Activated CD4-positive, alpha-beta T cell treated with anti-CD3 and anti-CD28 coated beads for 24 hours (primary cell): Measurements from ENCODE around the gene ATP5F1A.

Source experiments
- DNase-seq, 2 donors: peaks; one replicate each; pipeline ENCODE4 v3.0.0-alpha.2; 2020; ENCODE audit warnings: low read depth in 2 of 2

ATP5F1A gene

DNA sequence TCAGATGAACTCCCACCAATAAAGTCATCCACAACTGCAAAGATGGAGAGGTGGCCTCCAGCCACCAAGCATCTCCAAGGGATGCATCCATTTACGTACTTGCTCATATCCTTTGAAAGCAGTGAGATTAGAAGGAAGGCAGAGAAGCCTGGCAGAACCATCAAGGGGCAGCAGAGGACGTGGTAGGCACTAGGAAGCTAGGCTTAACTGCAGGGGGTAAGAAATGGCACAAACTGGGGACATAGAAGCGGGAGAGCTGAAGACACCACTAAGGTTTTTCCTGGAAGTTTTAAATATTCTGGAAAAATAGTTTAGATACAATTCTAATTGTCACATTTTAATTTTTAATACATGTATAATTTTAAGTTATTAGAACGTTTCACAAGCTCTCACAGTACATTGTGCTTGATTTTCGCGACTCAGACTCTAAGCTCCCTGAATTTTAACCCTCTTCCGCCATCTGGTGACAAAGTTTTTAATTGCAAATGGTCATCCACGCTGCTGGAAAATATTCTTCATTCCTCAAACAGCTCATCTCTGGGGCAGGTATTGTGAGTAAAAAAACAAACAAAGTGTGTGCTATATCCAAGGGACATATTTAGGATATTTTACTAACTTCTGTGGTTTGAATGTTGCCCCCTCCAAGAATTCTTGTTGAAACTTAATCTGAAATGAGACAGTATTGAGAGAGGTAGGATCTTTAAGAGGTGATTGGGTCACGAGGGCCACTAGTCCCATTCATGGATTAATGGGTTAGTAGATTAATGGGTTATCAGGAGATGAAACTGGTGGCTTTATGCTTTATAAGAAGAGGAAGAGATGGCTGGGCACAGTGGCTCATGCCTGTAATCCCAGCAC, 24.4 kb downstream of the ATP5F1A start:
- DNase-seq, result peak in 1 of 2 donors; percentile 71

DNA sequence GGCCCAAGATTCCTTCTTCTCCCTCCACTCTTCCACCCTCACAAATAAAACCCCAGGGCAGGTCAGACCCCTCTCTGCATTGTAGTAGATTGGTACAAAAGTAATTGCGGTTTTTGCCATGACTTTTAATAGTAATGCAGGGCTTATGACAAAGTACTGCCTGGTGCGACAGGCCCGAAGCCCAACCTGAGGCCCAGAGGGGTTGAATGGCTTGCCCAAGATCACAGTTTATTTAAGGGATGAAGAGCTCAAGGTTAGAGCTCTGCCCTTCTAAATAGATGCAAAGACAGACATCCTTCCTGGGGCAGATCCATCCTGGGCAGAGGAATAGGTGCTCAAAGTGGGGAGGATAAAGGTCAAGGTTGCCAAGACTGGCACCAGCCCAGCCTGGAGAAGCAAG, 25.1 kb downstream of the ATP5F1A start:
- no peak for DNase-seq

DNA sequence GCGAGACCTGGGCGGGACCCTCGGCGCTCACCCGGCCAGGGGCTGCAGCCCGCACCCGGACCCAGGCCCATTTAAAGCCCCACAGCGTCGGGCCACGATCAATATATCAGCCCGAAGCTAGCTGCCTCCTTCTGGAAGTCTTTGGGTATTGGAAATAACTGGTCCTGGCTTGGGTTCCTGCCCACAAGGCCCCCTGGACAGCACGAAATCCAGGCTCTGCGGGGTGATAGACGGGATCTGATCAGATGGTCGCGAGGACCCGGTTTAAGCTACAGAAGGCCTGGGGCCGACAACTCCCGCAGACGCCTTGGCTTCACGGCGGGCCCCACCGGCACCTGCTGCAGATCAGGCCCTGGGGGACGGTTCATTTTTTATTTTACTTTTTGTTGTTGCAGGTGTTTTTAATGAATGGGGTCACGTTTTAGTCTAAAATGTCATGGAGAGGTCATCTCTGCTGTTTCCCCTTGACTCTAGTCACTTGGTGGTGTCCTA, 25.7 kb downstream of the ATP5F1A start:
- DNase-seq, result no peak

DNA sequence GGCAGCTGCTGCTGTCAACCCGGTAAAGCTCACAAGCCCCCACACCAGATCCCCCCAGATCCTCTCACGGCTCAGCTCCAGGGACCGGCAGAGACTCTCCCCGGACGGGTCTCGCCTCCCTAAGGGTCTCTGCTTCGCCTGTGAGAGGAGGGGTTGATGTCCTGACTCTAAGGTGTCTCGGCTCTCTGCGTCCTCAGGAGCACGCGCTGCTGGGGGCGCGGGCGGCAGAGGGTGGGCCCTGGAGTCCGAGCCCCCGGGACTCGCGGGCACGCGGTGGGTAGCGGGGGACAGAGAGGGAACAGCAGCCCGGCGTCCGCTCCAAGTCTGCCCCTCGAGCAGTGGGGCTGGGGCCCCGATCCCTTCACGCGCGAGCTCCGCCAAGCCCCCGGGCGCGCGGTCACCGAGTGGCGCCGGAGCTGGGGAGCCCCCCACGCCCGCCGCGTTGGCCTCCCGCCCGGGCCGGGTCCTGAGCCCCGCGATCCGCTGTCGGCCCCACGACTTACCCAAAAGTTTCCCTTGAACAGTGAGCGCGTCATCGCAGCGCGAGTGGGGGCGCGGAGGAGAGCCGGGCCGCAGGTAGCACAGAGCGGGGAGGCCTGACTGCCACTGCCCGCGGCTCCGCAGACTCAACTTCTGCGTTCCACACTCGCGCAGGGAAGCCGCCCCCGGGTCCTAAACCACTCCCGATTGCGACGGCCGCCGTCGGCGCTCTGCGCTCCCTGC, 26.3 kb downstream of the ATP5F1A start, which contains the start of gene PSTPIP2:
TSS of gene PSTPIP2 (minus strand) at position 608 of the 723 bp plus-strand sequence. CDS start at position 536, 72 bp downstream.
- DNase-seq, result peak; percentile 41 to 53

DNA sequence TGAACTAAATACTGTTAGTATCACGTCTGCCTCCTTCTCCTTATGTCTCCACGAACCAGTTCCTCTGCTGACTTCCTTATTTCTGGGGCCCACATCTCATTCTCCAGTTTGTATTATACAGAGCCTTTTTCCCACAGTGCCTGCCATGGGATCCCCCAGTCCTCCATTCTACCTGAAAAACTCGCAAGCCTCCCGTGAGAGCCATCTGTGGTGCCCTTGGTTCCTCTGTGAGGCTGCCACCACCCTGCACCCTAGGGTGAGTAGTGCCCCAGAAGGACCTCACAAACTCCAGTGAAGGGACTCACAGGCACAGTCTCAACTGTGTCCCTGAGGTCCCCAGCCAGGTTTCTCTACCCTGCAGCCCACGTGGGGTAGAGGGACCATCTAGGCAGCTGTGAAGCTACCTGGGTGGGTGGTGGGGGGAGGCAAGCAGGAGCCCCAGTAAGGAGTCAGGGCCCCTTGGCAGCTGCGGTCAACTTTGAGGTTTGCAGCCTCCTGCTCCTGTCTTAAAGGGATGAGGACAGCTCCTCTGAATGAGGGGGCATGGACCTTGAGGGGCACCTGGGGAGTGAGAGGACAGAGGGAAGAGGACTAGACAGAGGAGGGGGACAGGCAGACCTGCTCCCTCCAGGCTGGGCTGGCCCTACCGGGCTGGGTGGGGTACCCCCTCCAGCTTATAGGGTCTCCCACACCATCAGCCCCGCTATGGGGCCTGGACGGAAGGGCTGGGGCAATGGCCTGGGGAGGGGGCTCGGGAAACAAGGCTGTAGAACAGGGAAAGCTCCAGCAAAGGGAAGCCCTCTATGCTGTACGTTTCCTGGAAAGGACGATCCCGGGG, 27.1 kb downstream of the ATP5F1A start:
- no peak for DNase-seq

DNA sequence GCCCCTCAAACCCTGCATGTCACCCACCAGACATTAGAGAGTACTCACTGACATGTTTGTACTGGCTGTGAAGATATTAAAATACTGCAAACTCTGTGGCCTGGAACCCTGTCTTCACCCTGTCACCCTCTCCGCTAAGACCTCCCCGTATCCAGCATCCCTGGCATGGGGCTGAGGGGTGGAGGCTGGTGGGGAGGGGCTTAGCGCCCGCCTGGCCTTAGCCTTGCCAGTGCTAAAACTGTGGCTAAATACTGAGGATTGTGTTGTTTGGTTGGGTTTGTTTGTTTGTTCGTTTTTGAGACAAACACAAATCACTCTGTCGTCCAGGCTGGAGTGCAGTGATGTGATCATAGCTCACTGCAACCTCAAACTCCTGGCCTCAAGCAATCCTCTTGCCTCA, 27.9 kb downstream of the ATP5F1A start:
- no peak for DNase-seq

DNA sequence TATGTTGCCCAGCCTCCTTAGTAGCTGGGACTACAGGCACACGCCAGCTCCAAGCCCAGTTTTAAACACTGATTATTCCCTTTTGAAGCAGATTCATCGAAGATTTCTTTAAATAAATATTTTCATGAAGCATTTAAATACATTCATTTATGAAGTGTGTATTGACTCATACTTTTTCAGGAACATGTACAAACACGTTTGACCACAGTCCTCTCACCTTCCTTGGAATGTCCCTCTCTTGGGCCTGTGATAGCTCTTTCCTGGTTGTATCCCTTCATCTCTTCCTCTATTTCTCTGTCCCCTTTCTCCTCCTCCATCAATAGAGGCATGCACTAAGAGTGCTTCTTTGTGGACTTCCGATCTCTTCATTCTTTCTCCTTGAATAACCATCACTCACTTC, 28.6 kb downstream of the ATP5F1A start:
- no peak for DNase-seq

DNA sequence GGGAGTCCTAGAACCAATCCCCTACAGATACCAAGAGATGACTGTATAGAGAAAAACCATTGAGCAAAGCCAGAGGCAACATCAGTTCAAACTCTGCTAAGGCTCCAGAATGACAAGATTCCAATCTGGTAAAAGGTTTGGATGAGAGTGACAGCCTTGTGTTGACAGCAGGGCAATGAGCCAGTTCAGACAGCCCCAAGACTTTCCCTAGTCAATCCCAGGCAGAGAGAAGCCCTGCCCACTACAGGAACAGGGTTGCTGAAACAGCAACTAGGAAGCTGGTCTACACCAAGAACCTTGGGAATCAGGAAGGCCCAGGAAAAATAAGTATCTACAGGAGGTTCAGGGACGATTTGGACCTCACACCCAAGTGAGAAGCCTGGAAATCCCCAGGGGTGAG, 29.3 kb downstream of the ATP5F1A start:
- DNase-seq, result no peak

DNA sequence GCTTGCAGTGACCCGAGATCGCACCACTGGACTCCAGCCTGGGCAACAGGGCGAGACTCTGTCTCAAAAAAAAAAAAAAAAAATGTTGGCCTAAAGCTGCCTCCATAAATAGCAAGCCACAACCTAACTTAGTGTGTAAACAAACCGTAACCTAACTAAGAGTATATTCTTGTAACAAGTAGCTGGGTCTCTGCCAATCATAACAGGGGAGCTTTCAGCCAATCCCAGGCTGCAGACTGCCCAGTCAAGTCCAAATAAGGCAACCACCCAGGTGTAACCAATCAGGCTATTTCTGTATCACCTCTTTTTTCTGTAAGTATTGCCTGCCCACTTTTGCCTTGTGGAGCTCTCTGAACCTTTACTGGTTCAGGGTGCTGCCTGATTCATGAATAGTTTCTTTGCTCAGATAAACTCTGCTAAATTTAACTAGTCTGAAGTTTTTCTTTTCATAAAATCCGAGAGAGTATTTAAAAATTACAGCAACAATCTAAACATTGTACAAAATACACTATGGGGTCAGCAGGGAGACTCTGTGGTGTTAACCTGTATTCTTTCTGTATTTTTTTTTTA, 30.6 kb downstream of the ATP5F1A start:
- no peak for DNase-seq

DNA sequence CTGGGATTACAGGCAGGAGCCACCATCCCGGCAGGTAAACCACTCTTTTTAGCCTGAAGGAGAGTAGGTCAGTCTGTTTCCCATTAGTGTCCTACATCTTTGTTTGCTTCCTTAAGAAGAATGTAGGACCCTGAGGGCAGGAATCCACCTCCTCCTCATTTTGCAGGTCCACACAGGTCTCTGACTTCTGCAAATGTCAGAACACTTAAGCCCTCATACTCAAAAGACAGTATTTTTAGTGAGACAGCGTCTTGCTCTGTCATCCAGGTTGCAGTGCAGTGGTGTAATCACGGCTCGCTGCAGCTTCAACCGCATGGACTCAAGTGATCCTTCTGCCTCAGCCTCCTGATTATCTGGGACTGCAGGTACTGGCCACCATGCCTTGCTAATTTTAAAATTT, 35.3 kb downstream of the ATP5F1A start:
- no peak for DNase-seq

DNA sequence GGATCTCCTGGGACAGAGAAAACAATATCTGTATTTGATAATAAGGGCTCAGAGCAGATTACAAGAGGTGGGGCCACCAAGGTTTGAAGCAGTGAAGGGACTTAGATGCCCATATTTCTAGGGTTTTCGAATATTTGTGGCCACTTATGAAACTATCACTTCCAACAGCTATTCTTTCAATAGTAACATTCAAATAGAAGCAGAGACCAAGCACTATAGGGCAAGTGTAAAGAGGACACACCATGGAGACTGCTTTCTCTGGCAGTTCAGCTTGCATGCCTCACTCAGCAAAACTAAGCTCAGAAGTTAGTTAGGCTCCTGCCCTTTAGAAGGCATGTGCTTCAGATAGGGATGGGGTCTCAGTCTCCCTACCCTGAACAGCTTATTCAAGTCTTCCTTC, 36.3 kb downstream of the ATP5F1A start:
- no peak for DNase-seq

DNA sequence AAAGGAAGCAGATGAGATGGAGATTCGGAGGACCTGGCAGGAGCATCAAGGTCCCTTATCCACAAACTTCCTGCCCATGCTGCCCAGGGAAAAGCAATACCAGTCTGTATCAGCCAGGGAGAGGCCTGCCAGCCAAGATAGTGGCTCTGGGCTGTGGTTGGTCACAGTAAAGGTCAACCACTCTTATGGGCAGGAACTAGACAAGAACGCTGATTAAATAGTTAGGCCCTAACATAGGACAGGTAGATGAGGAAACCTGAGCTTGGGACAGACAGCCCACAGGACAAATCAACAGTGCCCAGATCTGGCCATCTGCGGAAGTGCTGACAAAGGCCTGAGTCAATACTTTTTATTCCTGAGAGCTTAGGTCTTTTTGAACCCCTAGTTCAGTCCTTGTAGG, 36.7 kb downstream of the ATP5F1A start:
- no peak for DNase-seq

DNA sequence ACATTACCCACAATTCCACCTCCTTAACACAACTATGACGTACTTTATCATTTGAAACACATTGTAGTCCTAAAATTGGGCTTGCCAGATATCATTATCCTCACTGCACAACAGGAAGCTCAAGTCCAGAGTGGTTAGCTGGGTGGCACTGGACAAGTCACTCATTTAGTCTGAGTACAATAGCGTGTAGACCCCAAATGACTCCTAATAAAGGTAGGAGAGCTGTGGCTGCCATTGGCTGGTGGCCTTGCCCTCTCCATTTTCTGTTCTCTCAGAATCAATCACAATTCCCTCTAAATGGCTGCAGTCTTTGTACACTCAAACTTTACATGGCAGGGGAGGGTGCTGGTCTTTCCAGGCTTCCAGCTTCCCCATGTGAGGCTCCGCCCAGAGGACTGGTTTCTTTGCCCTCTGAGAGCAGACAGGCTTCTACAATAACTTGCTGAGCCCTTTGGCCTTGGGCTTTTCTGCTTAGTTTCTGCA, 37.7 kb downstream of the ATP5F1A start:
- DNase-seq, result no peak

DNA sequence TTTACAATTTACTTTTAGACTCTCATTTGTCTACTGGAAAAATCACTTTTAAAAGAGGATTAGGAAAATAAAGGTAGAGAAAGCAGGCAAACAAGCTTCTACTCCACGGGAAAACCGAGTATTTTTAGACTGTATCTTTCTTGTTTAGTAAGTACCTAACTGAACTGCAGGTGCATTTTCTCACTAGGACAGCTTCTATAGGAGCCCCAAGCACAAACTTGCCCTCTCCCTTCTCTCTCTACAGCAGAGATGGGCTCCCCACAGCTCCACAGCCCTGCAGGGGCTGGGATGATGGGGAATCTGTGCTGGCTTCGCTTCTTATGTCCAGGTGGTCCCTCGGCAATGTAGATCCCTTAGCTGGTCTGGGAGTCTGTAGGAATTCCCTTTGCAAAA, 42.3 kb downstream of the ATP5F1A start:
- DNase-seq, result no peak

DNA sequence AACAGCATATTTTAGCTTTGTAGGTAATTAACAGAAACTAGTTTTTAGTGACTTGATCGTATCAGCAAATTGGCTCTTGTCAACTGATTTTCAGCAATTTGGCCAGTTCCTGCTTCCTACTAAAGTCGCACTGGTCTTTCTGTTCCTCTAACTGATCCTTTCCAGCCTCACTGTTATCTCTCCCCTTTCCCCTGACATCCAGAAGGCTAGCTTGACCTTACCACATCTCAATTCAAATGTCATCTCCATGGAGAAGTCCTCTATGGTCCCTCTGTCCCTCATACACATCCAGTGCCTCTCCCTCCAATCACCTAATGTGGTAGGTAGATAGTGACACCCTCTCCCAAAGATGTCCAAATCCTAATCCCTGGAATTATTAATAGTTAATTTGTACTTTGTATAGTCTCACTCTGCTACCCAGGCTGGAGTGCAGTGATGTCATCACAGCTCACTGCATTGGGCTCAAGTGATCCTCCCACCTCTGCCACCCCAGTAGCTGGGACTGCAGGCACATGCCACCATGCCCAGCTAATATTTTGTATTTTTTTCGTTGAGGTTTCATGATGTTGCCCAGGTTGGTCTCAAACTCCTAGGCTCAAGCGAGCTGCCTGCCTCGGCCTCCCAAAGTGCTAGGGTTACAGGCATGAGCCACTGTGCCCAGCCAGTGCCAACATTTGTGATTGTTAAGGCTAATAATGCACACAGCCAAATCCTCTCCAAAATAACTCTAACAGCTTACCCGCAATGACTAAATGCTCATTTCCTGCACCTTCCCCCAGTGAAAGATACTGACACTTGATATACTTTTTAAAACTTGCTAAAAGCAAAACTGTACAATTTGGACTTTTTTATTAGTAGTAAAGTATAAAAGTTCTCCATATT, 42.9 kb downstream of the ATP5F1A start:
- no peak for DNase-seq

DNA sequence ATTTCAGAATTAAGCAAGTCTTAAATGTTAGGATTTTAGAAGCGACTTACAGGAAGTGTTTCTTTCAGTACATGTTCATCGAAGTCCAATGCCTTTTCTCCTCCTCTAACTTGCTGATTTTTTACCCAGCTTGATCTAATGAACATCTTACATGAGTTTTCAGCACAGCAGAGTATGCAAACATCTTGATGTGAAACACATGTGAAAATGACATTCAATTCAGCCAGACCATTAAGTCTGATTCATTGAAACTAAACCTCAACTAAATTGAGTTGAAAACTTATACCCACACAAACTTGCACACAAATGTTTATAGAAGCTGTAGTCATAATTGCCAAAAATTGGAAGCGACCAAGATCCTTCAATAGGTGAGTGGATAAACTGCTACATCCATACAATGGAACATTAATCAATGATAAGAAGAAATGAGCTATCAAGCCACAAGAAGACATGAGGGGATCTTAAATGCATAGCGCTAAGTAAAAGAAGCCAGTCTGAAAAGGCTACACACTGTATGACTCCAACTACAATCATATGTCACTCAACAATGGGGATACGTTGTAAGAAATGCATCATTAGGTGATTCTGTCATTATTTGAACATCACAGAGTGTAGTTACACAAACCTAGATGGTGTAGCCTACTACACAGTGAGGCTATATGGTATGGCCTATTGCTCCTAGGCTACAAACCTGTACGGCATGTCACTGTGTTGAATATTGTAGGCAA, 44.6 kb downstream of the ATP5F1A start:
- DNase-seq, result no peak

DNA sequence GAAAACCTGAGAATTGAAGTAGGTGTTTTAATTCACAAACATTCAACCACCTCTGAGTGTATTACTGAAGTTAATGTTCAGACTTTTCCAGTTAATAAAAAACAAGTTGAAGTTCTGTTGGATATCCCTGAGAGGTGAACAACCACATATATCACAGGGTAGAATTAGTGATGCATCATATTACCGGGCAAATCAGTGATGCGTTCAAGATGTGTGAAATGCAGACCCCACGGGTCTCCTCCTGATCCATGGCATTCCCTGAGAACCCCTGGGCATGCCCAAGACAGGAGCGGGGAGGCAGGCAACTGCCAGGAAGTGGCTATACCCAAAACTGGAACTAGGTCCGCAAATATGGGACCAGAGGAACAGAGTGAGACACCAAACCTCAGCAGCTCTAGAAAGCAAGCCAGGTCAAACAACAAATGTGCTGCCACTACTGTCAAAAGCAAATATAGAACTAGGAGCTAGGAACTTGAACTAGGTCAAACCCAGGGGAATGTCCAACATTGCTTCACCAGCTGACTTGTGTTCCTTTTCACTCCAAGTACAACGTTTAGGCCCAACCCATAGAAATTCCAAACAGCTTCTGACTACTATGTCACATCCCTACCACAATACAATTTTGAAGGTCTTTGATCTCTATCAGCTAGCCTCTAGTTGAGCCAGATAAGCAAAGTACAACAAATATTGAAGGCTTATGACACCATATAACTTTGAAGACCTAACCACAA, 46.2 kb downstream of the ATP5F1A start:
- DNase-seq, result no peak

DNA sequence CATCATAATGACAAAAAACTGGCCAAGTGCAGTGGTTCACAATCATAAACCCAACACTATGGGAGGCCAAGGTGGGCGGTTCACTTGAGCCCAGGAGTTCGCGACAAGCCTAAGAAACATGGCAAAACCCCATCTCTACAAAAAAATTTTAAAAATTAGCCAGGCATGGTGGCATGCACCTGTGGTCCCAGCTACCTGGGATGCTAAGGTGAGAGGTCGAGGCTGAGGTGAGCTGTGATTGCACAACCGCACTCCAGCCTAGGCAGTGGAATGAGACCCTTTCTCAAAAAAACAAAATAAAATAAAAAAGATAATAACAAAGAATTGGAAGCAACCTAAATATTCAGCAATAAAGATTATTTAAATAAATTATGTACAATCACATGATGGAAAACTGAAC, 47.8 kb downstream of the ATP5F1A start:
- no peak for DNase-seq

DNA sequence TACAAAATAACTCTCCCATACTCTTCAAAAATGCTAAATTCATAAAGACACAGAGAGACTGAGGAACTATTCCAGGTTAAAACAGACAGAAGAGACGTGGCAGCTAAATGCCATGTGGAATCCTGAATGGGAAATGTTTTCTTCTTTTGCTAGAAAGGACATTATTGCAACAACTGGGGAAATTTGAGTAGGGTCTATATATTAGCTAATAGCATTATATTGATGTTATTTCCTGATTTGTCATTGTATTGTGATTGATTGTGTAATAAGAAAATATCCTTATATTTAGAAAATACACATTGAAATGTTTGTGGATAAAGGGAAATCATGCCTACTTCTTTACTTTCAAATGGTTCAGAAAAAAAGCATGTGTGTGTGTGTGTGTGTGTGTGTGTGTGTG, 49.5 kb downstream of the ATP5F1A start:
- no peak for DNase-seq
